ENCODE results near the gene PPA1.

The PPA1 gene

DNA sequence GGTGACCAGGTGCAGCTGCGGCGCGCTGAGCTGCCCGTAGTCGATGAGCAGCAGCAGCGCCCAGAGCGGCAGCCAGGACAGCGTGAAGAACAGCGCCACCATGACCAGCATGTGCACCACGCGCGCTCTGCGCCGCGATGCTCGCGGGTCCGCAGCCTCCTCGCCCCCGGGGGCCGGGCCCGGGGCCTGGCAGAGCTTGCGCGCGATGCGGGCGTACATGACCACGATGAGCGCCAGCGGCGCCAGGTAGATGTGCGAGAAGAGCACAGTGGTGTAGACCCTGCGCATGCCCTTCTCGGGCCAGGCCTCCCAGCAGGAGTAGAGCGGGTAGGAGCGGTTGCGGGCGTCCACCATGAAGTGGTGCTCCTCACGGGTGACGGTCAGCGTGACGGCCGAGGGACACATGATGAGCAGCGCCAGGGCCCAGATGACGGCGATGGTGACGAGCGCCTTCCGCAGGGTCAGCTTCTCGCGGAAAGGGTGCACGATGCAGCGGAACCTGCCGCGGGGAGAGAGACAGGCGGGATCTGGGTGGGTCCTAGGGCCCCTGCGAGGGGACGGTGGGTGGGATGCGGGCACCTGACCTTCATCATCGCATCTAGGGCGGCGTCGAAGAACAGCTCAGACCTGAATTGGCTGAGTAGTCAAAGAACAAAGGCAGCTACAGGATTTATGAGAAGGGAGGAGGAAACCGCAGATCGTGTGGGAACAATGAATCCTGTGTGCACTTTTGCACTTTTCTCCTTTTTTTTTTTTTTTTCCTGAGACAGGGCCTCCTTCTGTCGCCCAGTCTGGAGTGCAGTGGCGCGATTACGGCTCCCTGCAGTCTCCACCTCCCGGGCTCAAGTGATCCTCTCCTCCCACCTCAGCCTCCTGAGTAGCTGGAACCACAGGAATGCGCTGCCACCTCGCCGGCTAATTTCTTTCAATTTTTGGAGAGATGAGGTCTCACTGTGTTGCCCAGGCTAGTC, 22.4 kb upstream of the PPA1 start:
- no peaks in the 10 kb centered on the region for H3K9me2 ChIP-seq (replicated peaks; ENCODE audit: low read depth, low read length)
- no peak overlapping the region for H3K4me2 ChIP-seq (ENCODE audit: low read depth, low read length, poor library complexity, severe bottlenecking)
- no peak for TF ChIP-seq EZH2phosphoT487 (IDR thresholded peaks at IDR 0.05; ENCODE audit: borderline replicate concordance)
- TF ChIP-seq, protein P1, sequence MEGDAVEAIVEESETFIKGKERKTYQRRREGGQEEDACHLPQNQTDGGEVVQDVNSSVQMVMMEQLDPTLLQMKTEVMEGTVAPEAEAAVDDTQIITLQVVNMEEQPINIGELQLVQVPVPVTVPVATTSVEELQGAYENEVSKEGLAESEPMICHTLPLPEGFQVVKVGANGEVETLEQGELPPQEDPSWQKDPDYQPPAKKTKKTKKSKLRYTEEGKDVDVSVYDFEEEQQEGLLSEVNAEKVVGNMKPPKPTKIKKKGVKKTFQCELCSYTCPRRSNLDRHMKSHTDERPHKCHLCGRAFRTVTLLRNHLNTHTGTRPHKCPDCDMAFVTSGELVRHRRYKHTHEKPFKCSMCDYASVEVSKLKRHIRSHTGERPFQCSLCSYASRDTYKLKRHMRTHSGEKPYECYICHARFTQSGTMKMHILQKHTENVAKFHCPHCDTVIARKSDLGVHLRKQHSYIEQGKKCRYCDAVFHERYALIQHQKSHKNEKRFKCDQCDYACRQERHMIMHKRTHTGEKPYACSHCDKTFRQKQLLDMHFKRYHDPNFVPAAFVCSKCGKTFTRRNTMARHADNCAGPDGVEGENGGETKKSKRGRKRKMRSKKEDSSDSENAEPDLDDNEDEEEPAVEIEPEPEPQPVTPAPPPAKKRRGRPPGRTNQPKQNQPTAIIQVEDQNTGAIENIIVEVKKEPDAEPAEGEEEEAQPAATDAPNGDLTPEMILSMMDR (conservative IDR thresholded peaks at IDR 0.05; ENCODE audit: low read length): no peak
- H3K9ac ChIP-seq (ENCODE audit: low read depth, low read length, poor library complexity, severe bottlenecking): no peak overlapping the region
- no peaks in the 10 kb centered on the region for H3K79me2 ChIP-seq (ENCODE audit: insufficient read depth, low read length)
- no peaks in the 10 kb centered on the region for H3K9me3 ChIP-seq (ENCODE audit: insufficient read depth, low read depth, low read length)
- no peaks in the 10 kb centered on the region for H3K4me1 ChIP-seq (ENCODE audit: insufficient read depth, low read length, poor library complexity, severe bottlenecking)
- no peaks in the 10 kb centered on the region for H3F3A ChIP-seq (ENCODE audit: low read depth)
- no peak overlapping the region for H3K4me3 ChIP-seq (ENCODE audit: low read length, poor library complexity, severe bottlenecking)
- H3K36me3 ChIP-seq (ENCODE audit: insufficient read depth, low read length): no peaks in the 10 kb centered on the region
- no peak overlapping the region for H2AFZ ChIP-seq (ENCODE audit: low read length)
- no peaks in the 10 kb centered on the region for H4K20me1 ChIP-seq (ENCODE audit: insufficient read depth, low read length, poor library complexity, severe bottlenecking)
- H3K27me3 ChIP-seq (ENCODE audit: insufficient read depth, low read length, poor library complexity, severe bottlenecking): no peaks in the 10 kb centered on the region

DNA sequence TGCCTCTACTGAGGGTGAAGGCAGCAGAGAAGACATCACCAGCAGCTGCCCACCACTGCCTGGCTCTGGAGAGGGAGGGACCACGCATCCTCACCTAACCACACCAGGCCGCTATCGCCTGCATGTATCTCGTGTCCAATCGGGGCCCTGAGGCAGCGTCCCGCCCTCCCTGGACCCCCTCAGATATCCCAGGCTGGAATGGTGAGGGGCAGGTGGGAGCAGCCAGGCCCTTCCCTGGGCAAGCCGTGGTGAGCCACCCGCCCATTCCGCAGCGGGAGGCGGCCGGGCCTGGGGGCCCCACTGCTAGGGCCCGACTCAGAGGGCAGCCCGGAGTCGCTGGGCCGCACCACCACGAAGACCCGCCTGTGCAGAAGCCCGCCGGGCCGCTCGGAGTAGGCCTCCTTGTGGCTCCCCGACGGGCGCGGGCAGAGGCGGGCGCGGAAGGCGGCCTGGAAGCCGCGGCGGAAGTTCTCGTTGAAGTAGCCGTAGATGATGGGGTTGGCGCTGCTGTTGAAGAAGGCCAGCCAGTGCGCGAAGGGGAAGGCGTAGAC, 21.6 kb upstream of the PPA1 start:
- Histone ChIP-seq H3K4me3 (ENCODE audit: low read length, poor library complexity, severe bottlenecking) (no peak overlapping the region), H3K27me3 (ENCODE audit: insufficient read depth, low read length, poor library complexity, severe bottlenecking) (no peaks in the 10 kb centered on the region), H3K9me3 (ENCODE audit: insufficient read depth, low read depth, low read length) (no peaks in the 10 kb centered on the region), H2AFZ (ENCODE audit: low read length) (no peak overlapping the region), H3K4me1 (ENCODE audit: insufficient read depth, low read length, poor library complexity, severe bottlenecking) (no peaks in the 10 kb centered on the region), H3K36me3 (ENCODE audit: insufficient read depth, low read length) (no peaks in the 10 kb centered on the region), H3K79me2 (ENCODE audit: insufficient read depth, low read length) (no peaks in the 10 kb centered on the region), H3K9me2 (replicated peaks; ENCODE audit: low read depth, low read length) (no peaks in the 10 kb centered on the region), H3F3A (ENCODE audit: low read depth) (no peaks in the 10 kb centered on the region), H4K20me1 (ENCODE audit: insufficient read depth, low read length, poor library complexity, severe bottlenecking) (no peaks in the 10 kb centered on the region), H3K9ac (ENCODE audit: low read depth, low read length, poor library complexity, severe bottlenecking) (no peak overlapping the region), H3K4me2 (ENCODE audit: low read depth, low read length, poor library complexity, severe bottlenecking) (no peak overlapping the region)
- TF ChIP-seq, protein P1 (conservative IDR thresholded peaks at IDR 0.05; ENCODE audit: low read length): no peak
- TF ChIP-seq EZH2phosphoT487 (IDR thresholded peaks at IDR 0.05; ENCODE audit: borderline replicate concordance): no peak

DNA sequence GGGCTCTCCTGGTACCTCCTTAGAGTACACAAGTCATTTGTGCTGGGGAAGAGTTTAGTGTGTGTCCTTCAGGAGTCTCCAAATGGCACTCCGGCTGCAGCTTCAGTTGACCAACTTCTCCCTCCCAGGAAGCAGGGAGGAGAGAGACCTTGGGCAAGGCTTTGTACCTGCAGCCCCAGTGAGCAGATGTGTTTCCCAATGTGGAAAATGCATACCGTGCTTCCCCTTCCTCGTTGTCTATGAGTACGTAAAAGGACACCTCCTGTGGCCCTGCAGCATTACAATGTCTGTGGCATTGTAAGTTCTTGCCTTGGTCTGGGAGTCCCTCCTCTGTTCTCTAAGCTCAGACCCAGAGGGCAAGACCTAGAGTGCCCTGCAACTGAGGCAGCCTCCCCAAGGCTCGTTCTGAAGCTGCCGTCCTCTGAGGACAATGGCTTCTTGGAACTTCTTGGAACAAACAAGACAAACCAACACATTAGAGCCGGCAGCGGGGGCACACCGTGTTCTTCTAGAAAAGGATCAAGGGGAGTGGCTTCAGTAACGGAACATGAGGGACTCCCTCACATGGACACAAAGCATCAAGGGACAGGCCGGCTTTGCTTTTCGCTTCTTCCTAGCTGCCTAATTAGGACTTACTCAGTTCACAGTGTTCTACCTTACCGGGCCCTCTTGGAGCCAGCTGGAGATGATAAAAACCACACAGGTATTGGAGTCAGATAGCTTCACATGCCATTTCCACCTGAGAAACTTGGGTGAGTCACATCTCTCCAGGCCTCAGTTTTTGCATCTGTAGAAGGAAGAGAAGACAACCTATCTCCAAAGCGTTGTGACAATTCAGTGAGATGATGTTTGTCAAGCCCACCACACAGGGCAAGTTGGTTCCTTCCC, 20.9 kb upstream of the PPA1 start:
- Histone ChIP-seq H4K20me1 (ENCODE audit: insufficient read depth, low read length, poor library complexity, severe bottlenecking) (no peaks in the 10 kb centered on the region), H3K9me2 (replicated peaks; ENCODE audit: low read depth, low read length) (no peaks in the 10 kb centered on the region), H3K4me3 (ENCODE audit: low read length, poor library complexity, severe bottlenecking) (no peak overlapping the region), H3K9ac (ENCODE audit: low read depth, low read length, poor library complexity, severe bottlenecking) (no peak overlapping the region), H3K27me3 (ENCODE audit: insufficient read depth, low read length, poor library complexity, severe bottlenecking) (no peaks in the 10 kb centered on the region), H2AFZ (ENCODE audit: low read length) (no peak overlapping the region), H3K9me3 (ENCODE audit: insufficient read depth, low read depth, low read length) (no peaks in the 10 kb centered on the region), H3K79me2 (ENCODE audit: insufficient read depth, low read length) (no peaks in the 10 kb centered on the region), H3K36me3 (ENCODE audit: insufficient read depth, low read length) (no peaks in the 10 kb centered on the region), H3K4me1 (ENCODE audit: insufficient read depth, low read length, poor library complexity, severe bottlenecking) (no peaks in the 10 kb centered on the region), H3K4me2 (ENCODE audit: low read depth, low read length, poor library complexity, severe bottlenecking) (no peak overlapping the region), H3F3A (ENCODE audit: low read depth) (no peaks in the 10 kb centered on the region)
- TF ChIP-seq, protein P1 (conservative IDR thresholded peaks at IDR 0.05; ENCODE audit: low read length): no peak
- no peak for TF ChIP-seq EZH2phosphoT487 (IDR thresholded peaks at IDR 0.05; ENCODE audit: borderline replicate concordance)
